ENCODE results near the gene CASP9. TPM values are rescaled to one million over a fixed set of nuclear protein-coding genes. Genes with fewer than 3 reads are reported as not detected.
A peak's percentile ranks its signal among the peaks of the same experiment; 100 is the strongest.

Gene CASP9
- total and polyA plus RNA-seq, 2 of the 13 experiments (the other 11 are each of a cell fraction or from before 2014, with no cell fraction given): 8.5 to 11.5 TPM

DNA sequence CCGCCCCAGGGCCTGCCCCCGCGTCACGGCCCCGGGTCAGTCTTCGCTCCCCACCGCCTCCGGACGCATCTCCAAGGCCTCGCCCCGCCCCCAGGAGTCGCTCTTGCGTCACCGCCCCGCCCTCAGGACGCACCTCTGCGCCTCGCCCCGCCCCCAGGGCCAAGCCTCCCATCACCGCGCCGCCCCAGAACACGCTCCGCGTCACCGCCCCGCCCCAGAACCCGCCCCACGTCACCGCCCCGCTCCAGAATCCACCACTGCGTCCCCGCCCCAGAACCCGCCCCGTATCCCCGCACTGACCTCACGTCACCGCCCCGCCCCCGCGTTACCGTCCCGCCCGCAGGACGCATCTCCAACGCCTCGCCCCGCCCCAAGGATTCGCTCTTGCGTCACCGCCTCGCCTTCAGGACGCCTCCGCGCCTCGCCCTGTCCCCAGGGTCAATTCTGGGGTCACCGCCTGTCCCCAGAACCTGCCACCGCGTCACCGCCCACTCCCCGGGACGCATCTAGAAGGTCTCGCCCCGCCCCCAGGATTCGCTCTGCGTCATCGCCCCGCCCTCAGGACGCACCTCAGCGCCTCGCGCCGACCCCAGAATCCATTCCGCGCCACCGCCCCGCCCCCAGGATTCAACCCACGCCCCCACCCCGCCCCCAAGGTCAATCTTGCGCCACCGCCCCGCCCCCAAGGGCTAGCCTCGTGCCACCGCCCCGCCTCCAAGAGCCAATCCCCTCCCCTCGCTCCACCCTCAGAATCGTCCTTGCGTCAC lies 451 bp upstream of the CASP9 start (continued):
- TF ChIP-seq, protein P1, sequence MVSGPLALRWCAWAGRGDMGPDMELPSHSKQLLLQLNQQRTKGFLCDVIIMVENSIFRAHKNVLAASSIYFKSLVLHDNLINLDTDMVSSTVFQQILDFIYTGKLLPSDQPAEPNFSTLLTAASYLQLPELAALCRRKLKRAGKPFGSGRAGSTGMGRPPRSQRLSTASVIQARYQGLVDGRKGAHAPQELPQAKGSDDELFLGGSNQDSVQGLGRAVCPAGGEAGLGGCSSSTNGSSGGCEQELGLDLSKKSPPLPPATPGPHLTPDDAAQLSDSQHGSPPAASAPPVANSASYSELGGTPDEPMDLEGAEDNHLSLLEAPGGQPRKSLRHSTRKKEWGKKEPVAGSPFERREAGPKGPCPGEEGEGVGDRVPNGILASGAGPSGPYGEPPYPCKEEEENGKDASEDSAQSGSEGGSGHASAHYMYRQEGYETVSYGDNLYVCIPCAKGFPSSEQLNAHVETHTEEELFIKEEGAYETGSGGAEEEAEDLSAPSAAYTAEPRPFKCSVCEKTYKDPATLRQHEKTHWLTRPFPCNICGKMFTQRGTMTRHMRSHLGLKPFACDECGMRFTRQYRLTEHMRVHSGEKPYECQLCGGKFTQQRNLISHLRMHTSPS (CRISPR knock-in tag; IDR thresholded peaks at IDR 0.05; ENCODE audit: low read depth): no peak
- TF ChIP-seq NR0B2 (CRISPR knock-in tag; IDR thresholded peaks at IDR 0.05) (no peak), ASH2L (IDR thresholded peaks at IDR 0.05; ENCODE audit: insufficient read length, low read depth, low read length) (peak; percentile 21), ZBTB21 (CRISPR knock-in tag; IDR thresholded peaks at IDR 0.05) (peak; percentile 79), ZNF792 (CRISPR knock-in tag; IDR thresholded peaks at IDR 0.05) (no peak), KDM2A (CRISPR knock-in tag; IDR thresholded peaks at IDR 0.05; ENCODE audit: borderline replicate concordance, low read depth) (peak; percentile 49; the same call in 1 of the 2 replicates), SAP130 (CRISPR knock-in tag; IDR thresholded peaks at IDR 0.05; ENCODE audit: low read depth) (peak; percentile 70), SP5 (CRISPR knock-in tag; IDR thresholded peaks at IDR 0.05; ENCODE audit: borderline replicate concordance, low read depth) (peak; percentile 78), ZNF598 (CRISPR knock-in tag; IDR thresholded peaks at IDR 0.05; ENCODE audit: borderline replicate concordance) (no peak), CREB1 (IDR thresholded peaks at IDR 0.05) (peak; percentile 89), CREB1 (CRISPR knock-in tag; IDR thresholded peaks at IDR 0.05) (peak; percentile 87), XBP1 (CRISPR knock-in tag; IDR thresholded peaks at IDR 0.05) (no peak), HOXA5 (CRISPR knock-in tag; IDR thresholded peaks at IDR 0.05) (no peak), ZMYM2 (CRISPR knock-in tag; IDR thresholded peaks at IDR 0.05) (no peak), JUN (CRISPR knock-in tag; IDR thresholded peaks at IDR 0.05) (0 out of 2 replicates have a peak, but pooled peaks have one; percentile 26), SP1 (IDR thresholded peaks at IDR 0.05) (no peak), SP1 (CRISPR knock-in tag; IDR thresholded peaks at IDR 0.05) (peak; percentile 76; the same call in 1 of the 2 replicates), CEBPG (CRISPR knock-in tag; IDR thresholded peaks at IDR 0.05) (peak; percentile 73), GABPB1 (CRISPR knock-in tag; IDR thresholded peaks at IDR 0.05) (peak; percentile 35; the same call in 1 of the 2 replicates), THAP11 (CRISPR knock-in tag; IDR thresholded peaks at IDR 0.05) (peak; percentile 59; the same call in 1 of the 2 replicates), ZNF350 (CRISPR knock-in tag; IDR thresholded peaks at IDR 0.05; ENCODE audit: borderline replicate concordance, low read depth) (0 out of 2 replicates have a peak, but pooled peaks have one; percentile 21), ZNF891 (CRISPR knock-in tag; IDR thresholded peaks at IDR 0.05) (no peak), RXRB (CRISPR knock-in tag; IDR thresholded peaks at IDR 0.05; ENCODE audit: borderline replicate concordance) (no peak; the same call in 1 of the 2 replicates)
- TF ChIP-seq, protein P2, sequence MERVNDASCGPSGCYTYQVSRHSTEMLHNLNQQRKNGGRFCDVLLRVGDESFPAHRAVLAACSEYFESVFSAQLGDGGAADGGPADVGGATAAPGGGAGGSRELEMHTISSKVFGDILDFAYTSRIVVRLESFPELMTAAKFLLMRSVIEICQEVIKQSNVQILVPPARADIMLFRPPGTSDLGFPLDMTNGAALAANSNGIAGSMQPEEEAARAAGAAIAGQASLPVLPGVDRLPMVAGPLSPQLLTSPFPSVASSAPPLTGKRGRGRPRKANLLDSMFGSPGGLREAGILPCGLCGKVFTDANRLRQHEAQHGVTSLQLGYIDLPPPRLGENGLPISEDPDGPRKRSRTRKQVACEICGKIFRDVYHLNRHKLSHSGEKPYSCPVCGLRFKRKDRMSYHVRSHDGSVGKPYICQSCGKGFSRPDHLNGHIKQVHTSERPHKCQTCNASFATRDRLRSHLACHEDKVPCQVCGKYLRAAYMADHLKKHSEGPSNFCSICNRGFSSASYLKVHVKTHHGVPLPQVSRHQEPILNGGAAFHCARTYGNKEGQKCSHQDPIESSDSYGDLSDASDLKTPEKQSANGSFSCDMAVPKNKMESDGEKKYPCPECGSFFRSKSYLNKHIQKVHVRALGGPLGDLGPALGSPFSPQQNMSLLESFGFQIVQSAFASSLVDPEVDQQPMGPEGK (CRISPR knock-in tag; IDR thresholded peaks at IDR 0.05): peak; percentile 73
- TF ChIP-seq, protein P3, sequence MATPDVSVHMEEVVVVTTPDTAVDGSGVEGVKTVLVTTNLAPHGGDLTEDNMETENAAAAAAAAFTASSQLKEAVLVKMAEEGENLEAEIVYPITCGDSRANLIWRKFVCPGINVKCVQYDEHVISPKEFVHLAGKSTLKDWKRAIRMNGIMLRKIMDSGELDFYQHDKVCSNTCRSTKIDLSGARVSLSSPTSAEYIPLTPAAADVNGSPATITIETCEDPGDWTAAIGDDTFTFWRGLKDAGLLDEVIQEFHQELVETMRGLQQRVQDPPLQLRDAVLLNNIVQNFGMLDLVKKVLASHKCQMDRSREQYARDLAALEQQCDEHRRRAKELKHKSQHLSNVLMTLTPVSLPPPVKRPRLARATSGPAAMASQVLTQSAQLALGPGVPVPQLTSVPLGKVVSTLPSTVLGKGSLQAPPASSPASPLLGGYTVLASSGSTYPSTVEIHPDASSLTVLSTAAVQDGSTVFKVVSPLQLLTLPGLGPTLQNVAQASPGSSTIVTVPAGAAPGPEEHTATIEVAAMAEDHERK (CRISPR knock-in tag; IDR thresholded peaks at IDR 0.05; ENCODE audit: low read depth): peak; percentile 52; the same call in 1 of the 2 replicates

Data from HepG2 (cell line).